PFSK-1 (cell line): ENCODE measurements around the gene LY6G6C.

Experiments
- POLR2AphosphoS5 ChIP-seq: IDR thresholded peaks from 2 replicates; pipeline ENCODE4 v1.6.1; 2012; ENCODE audit warnings: low read depth, mild to moderate bottlenecking, control low read depth, low read length, moderate library complexity
- TF ChIP-seq, protein P1 (sequence below), 2 experiments: IDR thresholded peaks; 2 replicates each; pipeline versions ENCODE4 v1.6.1 to v1.8.0; 2011 to 2012; ENCODE audit warnings: low read depth in 2 of 2, low read length in 2 of 2, control low read depth in 1 of 2, inconsistent platforms in 1 of 2, mild to moderate bottlenecking in 1 of 2, moderate library complexity in 1 of 2; ENCODE audit not compliant: insufficient read depth in 1 of 2

DNA sequence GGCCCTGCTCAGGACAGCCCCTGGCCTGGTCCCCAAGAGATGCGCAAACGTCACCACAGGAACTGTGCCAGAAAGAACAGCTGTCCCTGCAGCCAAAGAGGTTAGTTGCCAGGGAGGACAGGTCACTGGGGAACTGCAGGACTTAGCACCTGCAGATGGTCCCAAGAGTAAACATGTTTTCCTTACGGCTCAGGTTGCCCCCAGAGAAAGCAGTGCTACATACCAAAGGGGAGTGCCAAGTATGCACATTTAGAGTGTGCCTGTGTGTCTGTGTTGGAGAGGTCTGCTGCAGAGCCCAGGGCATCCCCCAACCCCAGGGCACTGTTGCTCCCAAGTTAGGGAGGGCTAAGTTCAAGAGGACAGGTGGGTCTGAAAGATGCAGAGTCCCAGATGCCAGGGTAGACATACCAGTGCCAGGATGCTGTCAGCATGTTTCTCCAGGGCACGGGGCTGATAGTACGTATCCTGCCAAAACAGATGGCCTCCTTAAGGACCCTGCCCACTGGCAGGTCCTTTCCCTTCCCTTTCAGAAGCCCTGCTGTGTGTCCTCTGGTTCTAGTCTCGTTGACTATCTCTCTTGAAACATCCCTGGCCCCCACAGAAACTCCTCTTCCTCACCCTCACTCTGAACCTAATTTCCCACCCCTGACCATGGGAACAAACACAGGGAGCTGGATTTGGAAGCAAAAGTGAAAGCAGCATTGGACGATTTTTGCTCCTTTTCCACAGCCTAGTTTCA is 19.7 kb downstream of the LY6G6C start:
- TF ChIP-seq, protein P1, sequence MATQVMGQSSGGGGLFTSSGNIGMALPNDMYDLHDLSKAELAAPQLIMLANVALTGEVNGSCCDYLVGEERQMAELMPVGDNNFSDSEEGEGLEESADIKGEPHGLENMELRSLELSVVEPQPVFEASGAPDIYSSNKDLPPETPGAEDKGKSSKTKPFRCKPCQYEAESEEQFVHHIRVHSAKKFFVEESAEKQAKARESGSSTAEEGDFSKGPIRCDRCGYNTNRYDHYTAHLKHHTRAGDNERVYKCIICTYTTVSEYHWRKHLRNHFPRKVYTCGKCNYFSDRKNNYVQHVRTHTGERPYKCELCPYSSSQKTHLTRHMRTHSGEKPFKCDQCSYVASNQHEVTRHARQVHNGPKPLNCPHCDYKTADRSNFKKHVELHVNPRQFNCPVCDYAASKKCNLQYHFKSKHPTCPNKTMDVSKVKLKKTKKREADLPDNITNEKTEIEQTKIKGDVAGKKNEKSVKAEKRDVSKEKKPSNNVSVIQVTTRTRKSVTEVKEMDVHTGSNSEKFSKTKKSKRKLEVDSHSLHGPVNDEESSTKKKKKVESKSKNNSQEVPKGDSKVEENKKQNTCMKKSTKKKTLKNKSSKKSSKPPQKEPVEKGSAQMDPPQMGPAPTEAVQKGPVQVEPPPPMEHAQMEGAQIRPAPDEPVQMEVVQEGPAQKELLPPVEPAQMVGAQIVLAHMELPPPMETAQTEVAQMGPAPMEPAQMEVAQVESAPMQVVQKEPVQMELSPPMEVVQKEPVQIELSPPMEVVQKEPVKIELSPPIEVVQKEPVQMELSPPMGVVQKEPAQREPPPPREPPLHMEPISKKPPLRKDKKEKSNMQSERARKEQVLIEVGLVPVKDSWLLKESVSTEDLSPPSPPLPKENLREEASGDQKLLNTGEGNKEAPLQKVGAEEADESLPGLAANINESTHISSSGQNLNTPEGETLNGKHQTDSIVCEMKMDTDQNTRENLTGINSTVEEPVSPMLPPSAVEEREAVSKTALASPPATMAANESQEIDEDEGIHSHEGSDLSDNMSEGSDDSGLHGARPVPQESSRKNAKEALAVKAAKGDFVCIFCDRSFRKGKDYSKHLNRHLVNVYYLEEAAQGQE (IDR thresholded peaks at IDR 0.05; ENCODE audit: insufficient read depth in 1 of 2, low read depth in 2 of 2, low read length in 2 of 2): no peak
- no peak for TF ChIP-seq POLR2AphosphoS5
